T-helper 9 cell (primary cell): ENCODE measurements around the gene BNC2.

Experiments used
- DNase-seq: peaks from one replicate; pipeline ENCODE4 v3.0.0-alpha.2; 2020

Gene BNC2

GRCh38 chr9:16868701-16869100 is 1.8 kb downstream of the BNC2 start:
- no peak for DNase-seq

GRCh38 chr9:16867576-16868311 is 2.7 kb downstream of the BNC2 start:
- no peak for DNase-seq

- DNase-seq: no peak
These were observed 3.9 kb downstream of the BNC2 start for GRCh38 chr9:16866587-16866986.

- DNase-seq: no peak
These were observed 5.6 kb downstream of the BNC2 start for GRCh38 chr9:16864649-16865434.

- DNase-seq: no peak
These were observed 22.3 kb downstream of the BNC2 start for GRCh38 chr9:16848179-16848578.

- no peak for DNase-seq
These were observed 23.5 kb downstream of the BNC2 start for GRCh38 chr9:16846986-16847385.

- DNase-seq: no peak
These were observed 24.1 kb downstream of the BNC2 start for GRCh38 chr9:16846367-16846766.

- DNase-seq: no peak
These were observed 35.7 kb downstream of the BNC2 start for GRCh38 chr9:16834817-16835216.

GRCh38 chr9:16833296-16833835 is 37.1 kb downstream of the BNC2 start:
- DNase-seq: no peak

- DNase-seq: no peak
These were observed 38.4 kb downstream of the BNC2 start for GRCh38 chr9:16832101-16832500.

- no peak for DNase-seq
These were observed 39.7 kb downstream of the BNC2 start for GRCh38 chr9:16830806-16831205.

GRCh38 chr9:16828340-16829281 is 41.9 kb downstream of the BNC2 start:
- no peak for DNase-seq

- no peak for DNase-seq
These were observed 44.4 kb downstream of the BNC2 start for GRCh38 chr9:16825971-16826625.

GRCh38 chr9:16825331-16825725 is 45.1 kb downstream of the BNC2 start:
- no peak for DNase-seq

- no peak for DNase-seq
These were observed 45.7 kb downstream of the BNC2 start for GRCh38 chr9:16824545-16825330.

GRCh38 chr9:16823906-16824305 is 46.6 kb downstream of the BNC2 start:
- no peak for DNase-seq

- no peak for DNase-seq
These were observed 49.1 kb downstream of the BNC2 start for GRCh38 chr9:16821344-16821743.

- no peak for DNase-seq
These were observed 53.0 kb downstream of the BNC2 start for GRCh38 chr9:16817514-16817913.

- DNase-seq: no peak
These were observed 53.5 kb downstream of the BNC2 start for GRCh38 chr9:16817002-16817401.

GRCh38 chr9:16816011-16816410 is 54.5 kb downstream of the BNC2 start:
- no peak for DNase-seq

GRCh38 chr9:16815079-16815478 is 55.4 kb downstream of the BNC2 start:
- no peak for DNase-seq

- no peak for DNase-seq
These were observed 56.6 kb downstream of the BNC2 start for GRCh38 chr9:16813838-16814237.
